HepG2 (cell line): ENCODE results near the gene GRAMD4. TPM values are rescaled to one million over a fixed set of nuclear protein-coding genes. Genes with fewer than 3 reads are reported as not detected.

Experiments
- ADNP ChIP-seq: sonication (generic); formaldehyde crosslinking; IDR thresholded peaks from 2 replicates; pipeline ENCODE4 v1.4.0; 2020; ENCODE audit warnings: missing genetic modification reagents
- ATAD3A ChIP-seq: sonication (generic); formaldehyde crosslinking; IDR thresholded peaks from 2 replicates; pipeline ENCODE4 v1.4.0; 2020; ENCODE audit warnings: missing genetic modification reagents
- CREM ChIP-seq, 2 experiments: sonication (generic) in 1 of 2; formaldehyde crosslinking in 1 of 2; IDR thresholded peaks; 2 replicates each; pipeline versions ENCODE4 v1.4.0 to v1.6.1; 2016 to 2020; ENCODE audit warnings: antibody characterized with exemption in 1 of 2, mild to moderate bottlenecking in 1 of 2, missing genetic modification reagents in 1 of 2
- FOXA1 ChIP-seq, 2 experiments: fragments of 450-650 bp in 1 of 2; sonication (generic) in 1 of 2; formaldehyde crosslinking in 1 of 2; IDR thresholded peaks; 2 replicates each; pipeline versions ENCODE4 v1.4.0 to v1.6.1; 2016 to 2020; ENCODE audit warnings: missing genetic modification reagents in 1 of 2
- GLMP ChIP-seq: sonication (generic); formaldehyde crosslinking; IDR thresholded peaks from 2 replicates; pipeline ENCODE4 v1.9.0; 2021; ENCODE audit warnings: missing genetic modification reagents, mild to moderate bottlenecking, borderline replicate concordance
- KAT2B ChIP-seq: fragments of 150-350 bp; IDR thresholded peaks from 2 replicates; pipeline ENCODE4 v1.6.1; 2014; ENCODE audit warnings: low read depth, low read length, borderline replicate concordance
- RELA ChIP-seq: sonication (generic); formaldehyde crosslinking; IDR thresholded peaks from 2 replicates; pipeline ENCODE4 v1.4.0; 2020; ENCODE audit warnings: missing genetic modification reagents
- ZNF570 ChIP-seq: sonication (generic); formaldehyde crosslinking; IDR thresholded peaks from 2 replicates; pipeline ENCODE4 v1.4.0; 2020; ENCODE audit warnings: mild to moderate bottlenecking, missing genetic modification reagents, borderline replicate concordance
- ZNF704 ChIP-seq: sonication (generic); formaldehyde crosslinking; IDR thresholded peaks from 2 replicates; pipeline ENCODE4 v1.8.1; 2023; ENCODE audit warnings: mild to moderate bottlenecking, inconsistent platforms, moderate library complexity, missing genetic modification reagents, borderline replicate concordance
- polyA plus RNA-seq, 8 experiments: library from polyadenylated mRNA; depleted of rRNA in 3 of 8; stranded (reverse) in 7 of 8; unstranded in 1 of 8; fragments of >200 nt; fragmentation: Illumina TruSeq in 4 of 8; extraction: Trizol in 4 of 8; gene quantifications; 2 replicates each; pipeline versions ENCODE4 v1.2.1 to v1.2.3, GENCODE V29; 2011 to 2016; ENCODE audit warnings: low read depth in 4 of 8, missing spikeins in 1 of 8, mixed read lengths in 1 of 8; ENCODE audit not compliant: insufficient read depth in 1 of 8
- total RNA-seq, 5 experiments: library from RNA; depleted of rRNA; stranded (reverse); fragments of >200 nt; fragmentation: Illumina TruSeq; extraction: Trizol; gene quantifications; 2 replicates each; pipeline ENCODE4 v1.2.3, GENCODE V29; 2016; ENCODE audit warnings: low read depth in 1 of 5
- TF ChIP-seq, protein P1 (sequence below): sonication (generic); formaldehyde crosslinking; IDR thresholded peaks from 2 replicates; pipeline ENCODE4 v1.5.0; 2020; ENCODE audit warnings: mild to moderate bottlenecking, missing genetic modification reagents
- TF ChIP-seq, protein P2 (sequence below): sonication (generic); formaldehyde crosslinking; IDR thresholded peaks from 2 replicates; pipeline ENCODE4 v1.4.0; 2020; ENCODE audit warnings: missing genetic modification reagents, borderline replicate concordance
- TF ChIP-seq, protein P3 (sequence below), 2 experiments: IDR thresholded peaks; 2 replicates each; pipeline ENCODE4 v1.6.1; 2011 to 2012; ENCODE audit warnings: low read length in 2 of 2, borderline replicate concordance in 1 of 2, low read depth in 1 of 2, mild to moderate bottlenecking in 1 of 2, moderate library complexity in 1 of 2

GRAMD4 gene
- total and polyA plus RNA-seq, 2 of the 13 experiments (the other 11 are each of a cell fraction or from before 2014, with no cell fraction given), result 15.2 to 15.7 TPM

DNA sequence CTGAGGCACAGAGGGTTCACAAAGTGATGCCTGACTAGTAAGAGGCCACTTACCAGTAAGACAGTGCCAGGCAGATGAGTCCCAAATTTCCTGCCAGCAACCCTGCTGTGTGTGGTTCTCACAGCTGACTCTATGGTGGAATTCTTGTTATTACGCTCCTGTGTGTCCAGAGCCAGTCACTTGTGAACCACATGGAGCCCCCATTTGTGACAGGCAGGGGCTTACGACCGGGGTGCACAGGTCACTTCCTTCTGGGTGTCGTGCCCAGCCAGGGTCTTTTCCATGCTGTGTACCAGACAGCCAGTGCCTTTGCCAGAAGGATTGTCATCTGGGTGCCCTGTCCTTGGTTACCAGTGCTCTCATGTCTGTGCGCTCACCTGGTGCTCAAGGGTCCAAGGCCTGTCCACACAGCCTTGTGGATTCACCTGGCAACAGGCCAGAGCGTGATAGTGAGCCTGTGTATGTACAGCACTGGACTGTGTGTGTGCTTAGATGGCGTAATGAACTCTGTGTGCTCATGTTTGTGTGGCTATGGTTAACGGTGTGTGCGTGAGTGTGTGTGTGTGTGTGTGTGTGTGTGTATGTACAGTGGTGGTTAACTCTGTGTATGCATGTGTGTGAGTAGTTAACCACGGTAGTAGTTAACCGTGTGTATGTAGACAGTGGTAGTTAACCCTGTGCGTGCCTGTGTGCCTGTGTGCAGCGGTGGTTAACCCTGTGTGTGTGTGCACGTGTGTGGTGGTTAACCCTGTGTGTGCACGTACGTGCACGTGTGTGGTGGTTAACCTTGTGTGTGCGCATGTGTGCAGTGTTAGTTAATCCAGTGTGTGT, 18.6 kb downstream of the GRAMD4 start (continued):
- TF ChIP-seq, protein P1, sequence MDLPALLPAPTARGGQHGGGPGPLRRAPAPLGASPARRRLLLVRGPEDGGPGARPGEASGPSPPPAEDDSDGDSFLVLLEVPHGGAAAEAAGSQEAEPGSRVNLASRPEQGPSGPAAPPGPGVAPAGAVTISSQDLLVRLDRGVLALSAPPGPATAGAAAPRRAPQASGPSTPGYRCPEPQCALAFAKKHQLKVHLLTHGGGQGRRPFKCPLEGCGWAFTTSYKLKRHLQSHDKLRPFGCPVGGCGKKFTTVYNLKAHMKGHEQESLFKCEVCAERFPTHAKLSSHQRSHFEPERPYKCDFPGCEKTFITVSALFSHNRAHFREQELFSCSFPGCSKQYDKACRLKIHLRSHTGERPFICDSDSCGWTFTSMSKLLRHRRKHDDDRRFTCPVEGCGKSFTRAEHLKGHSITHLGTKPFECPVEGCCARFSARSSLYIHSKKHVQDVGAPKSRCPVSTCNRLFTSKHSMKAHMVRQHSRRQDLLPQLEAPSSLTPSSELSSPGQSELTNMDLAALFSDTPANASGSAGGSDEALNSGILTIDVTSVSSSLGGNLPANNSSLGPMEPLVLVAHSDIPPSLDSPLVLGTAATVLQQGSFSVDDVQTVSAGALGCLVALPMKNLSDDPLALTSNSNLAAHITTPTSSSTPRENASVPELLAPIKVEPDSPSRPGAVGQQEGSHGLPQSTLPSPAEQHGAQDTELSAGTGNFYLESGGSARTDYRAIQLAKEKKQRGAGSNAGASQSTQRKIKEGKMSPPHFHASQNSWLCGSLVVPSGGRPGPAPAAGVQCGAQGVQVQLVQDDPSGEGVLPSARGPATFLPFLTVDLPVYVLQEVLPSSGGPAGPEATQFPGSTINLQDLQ (CRISPR knock-in tag), result 0 out of 2 replicates have a peak, but pooled peaks have one; percentile 31
- TF ChIP-seq RELA (CRISPR knock-in tag) (no peak), ZNF704 (no peak), ATAD3A (CRISPR knock-in tag) (no peak), GLMP (CRISPR knock-in tag) (no peak), ADNP (CRISPR knock-in tag) (no peak), KAT2B (no peak), CREM (IDR thresholded peaks at IDR 0.05) (no peak; the same call in 1 of the 2 replicates), CREM (CRISPR knock-in tag; IDR thresholded peaks at IDR 0.05) (no peak), ZNF570 (no peak), FOXA1 (IDR thresholded peaks at IDR 0.05) (peak; percentile 97), FOXA1 (CRISPR knock-in tag; IDR thresholded peaks at IDR 0.05) (peak; percentile 96)
- TF ChIP-seq, protein P2, sequence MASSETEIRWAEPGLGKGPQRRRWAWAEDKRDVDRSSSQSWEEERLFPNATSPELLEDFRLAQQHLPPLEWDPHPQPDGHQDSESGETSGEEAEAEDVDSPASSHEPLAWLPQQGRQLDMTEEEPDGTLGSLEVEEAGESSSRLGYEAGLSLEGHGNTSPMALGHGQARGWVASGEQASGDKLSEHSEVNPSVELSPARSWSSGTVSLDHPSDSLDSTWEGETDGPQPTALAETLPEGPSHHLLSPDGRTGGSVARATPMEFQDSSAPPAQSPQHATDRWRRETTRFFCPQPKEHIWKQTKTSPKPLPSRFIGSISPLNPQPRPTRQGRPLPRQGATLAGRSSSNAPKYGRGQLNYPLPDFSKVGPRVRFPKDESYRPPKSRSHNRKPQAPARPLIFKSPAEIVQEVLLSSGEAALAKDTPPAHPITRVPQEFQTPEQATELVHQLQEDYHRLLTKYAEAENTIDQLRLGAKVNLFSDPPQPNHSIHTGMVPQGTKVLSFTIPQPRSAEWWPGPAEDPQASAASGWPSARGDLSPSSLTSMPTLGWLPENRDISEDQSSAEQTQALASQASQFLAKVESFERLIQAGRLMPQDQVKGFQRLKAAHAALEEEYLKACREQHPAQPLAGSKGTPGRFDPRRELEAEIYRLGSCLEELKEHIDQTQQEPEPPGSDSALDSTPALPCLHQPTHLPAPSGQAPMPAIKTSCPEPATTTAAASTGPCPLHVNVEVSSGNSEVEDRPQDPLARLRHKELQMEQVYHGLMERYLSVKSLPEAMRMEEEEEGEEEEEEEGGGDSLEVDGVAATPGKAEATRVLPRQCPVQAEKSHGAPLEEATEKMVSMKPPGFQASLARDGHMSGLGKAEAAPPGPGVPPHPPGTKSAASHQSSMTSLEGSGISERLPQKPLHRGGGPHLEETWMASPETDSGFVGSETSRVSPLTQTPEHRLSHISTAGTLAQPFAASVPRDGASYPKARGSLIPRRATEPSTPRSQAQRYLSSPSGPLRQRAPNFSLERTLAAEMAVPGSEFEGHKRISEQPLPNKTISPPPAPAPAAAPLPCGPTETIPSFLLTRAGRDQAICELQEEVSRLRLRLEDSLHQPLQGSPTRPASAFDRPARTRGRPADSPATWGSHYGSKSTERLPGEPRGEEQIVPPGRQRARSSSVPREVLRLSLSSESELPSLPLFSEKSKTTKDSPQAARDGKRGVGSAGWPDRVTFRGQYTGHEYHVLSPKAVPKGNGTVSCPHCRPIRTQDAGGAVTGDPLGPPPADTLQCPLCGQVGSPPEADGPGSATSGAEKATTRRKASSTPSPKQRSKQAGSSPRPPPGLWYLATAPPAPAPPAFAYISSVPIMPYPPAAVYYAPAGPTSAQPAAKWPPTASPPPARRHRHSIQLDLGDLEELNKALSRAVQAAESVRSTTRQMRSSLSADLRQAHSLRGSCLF, result no peak
- TF ChIP-seq, protein P3, sequence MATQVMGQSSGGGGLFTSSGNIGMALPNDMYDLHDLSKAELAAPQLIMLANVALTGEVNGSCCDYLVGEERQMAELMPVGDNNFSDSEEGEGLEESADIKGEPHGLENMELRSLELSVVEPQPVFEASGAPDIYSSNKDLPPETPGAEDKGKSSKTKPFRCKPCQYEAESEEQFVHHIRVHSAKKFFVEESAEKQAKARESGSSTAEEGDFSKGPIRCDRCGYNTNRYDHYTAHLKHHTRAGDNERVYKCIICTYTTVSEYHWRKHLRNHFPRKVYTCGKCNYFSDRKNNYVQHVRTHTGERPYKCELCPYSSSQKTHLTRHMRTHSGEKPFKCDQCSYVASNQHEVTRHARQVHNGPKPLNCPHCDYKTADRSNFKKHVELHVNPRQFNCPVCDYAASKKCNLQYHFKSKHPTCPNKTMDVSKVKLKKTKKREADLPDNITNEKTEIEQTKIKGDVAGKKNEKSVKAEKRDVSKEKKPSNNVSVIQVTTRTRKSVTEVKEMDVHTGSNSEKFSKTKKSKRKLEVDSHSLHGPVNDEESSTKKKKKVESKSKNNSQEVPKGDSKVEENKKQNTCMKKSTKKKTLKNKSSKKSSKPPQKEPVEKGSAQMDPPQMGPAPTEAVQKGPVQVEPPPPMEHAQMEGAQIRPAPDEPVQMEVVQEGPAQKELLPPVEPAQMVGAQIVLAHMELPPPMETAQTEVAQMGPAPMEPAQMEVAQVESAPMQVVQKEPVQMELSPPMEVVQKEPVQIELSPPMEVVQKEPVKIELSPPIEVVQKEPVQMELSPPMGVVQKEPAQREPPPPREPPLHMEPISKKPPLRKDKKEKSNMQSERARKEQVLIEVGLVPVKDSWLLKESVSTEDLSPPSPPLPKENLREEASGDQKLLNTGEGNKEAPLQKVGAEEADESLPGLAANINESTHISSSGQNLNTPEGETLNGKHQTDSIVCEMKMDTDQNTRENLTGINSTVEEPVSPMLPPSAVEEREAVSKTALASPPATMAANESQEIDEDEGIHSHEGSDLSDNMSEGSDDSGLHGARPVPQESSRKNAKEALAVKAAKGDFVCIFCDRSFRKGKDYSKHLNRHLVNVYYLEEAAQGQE (IDR thresholded peaks at IDR 0.05; ENCODE audit: borderline replicate concordance in 1 of 2, low read depth in 1 of 2, low read length in 2 of 2), result no peak
